Activated B cell treated with CpG ODN at 0.5 μM for 24 hours (primary cell): Measurements from ENCODE around the gene MYO7A. TPM values are rescaled to one million over a fixed set of nuclear protein-coding genes. Genes with fewer than 3 reads are reported as not detected.

Source experiments
- ATAC-seq: fragments of 200-7000 bp; cut with Tn5 transposase; one replicate; pipeline ENCODE4 v1.10.0; 2021; ENCODE audit warnings: low read depth, mild to moderate bottlenecking, moderate library complexity
- CTCF ChIA-PET: fragments of 350-600 bp; sonication (Branson Sonifier 250); formaldehyde crosslinking; loops from one replicate; lab custom pipeline; 2021; ENCODE audit warnings: antibody characterized with exemption; lab: Charles Lee
- POLR2A ChIA-PET: fragments of 350-600 bp; sonication (Branson Sonifier 250); formaldehyde crosslinking; loops from one replicate; lab custom pipeline; 2021; ENCODE audit warnings: antibody characterized with exemption; lab: Charles Lee
- DNase-seq: peaks from one replicate; pipeline ENCODE4 v3.0.0; 2022
- H3K27ac Mint-ChIP-seq: one replicate; pipeline ENCODE4 v1.8.0; 2020; ENCODE audit warnings: mixed read lengths
- H3K27me3 Mint-ChIP-seq: one replicate; pipeline ENCODE4 v1.8.0; 2021; ENCODE audit warnings: mixed read lengths
- H3K36me3 Mint-ChIP-seq: one replicate; pipeline ENCODE4 v1.8.0; 2021; ENCODE audit warnings: low read depth, mixed read lengths
- H3K4me1 Mint-ChIP-seq: one replicate; pipeline ENCODE4 v1.8.0; 2021; ENCODE audit warnings: mixed read lengths
- H3K4me3 Mint-ChIP-seq: one replicate; pipeline ENCODE4 v1.8.0; 2020; ENCODE audit warnings: mild to moderate bottlenecking, mixed read lengths
- H3K9me3 Mint-ChIP-seq: one replicate; pipeline ENCODE4 v1.8.0; 2020; ENCODE audit warnings: mixed read lengths
- CTCF ChIP-seq: fragments of 200-600 bp; IDR thresholded peaks from one replicate; pipeline ENCODE4 v1.8.0; 2022; ENCODE audit warnings: antibody characterized with exemption, mild to moderate bottlenecking
- intact Hi-C: fragments of 100-400 bp; cut with micrococcal nuclease; formaldehyde crosslinking; loops from one replicate; pipeline ENCODE4 v1.15.1; 2024
- total RNA-seq: library from RNA; stranded (reverse); gene quantifications from 2 replicates; pipeline ENCODE4 v1.2.3, GENCODE V29; 2022

MYO7A gene
- total RNA-seq, 1 donor from 2014 or later: 5.4 TPM

- H3K9me3 Mint-ChIP-seq: no peaks in the 10 kb centered on the region
- H3K27me3 Mint-ChIP-seq: no peaks in the 10 kb centered on the region
- H3K4me1 Mint-ChIP-seq: peaks cover 8% of the 10 kb centered on the region
- DNase-seq: no peak
- no peak for ATAC-seq
- ChIA-PET POLR2A (no interaction called here), CTCF (no interaction called here)
- H3K36me3 Mint-ChIP-seq: no peaks in the 10 kb centered on the region
- no peak overlapping the region for H3K4me3 Mint-ChIP-seq
- no peak overlapping the region for H3K27ac Mint-ChIP-seq
- intact Hi-C loops: no loop called here
- TF ChIP-seq CTCF: no peak
Measured at GRCh38 chr11:77085652-77086051, 42.4 kb upstream of the MYO7A start.

- Mint-ChIP-seq H3K27ac (no peak overlapping the region), H3K27me3 (no peaks in the 10 kb centered on the region), H3K4me1 (peaks cover 7% of the 10 kb centered on the region), H3K9me3 (no peaks in the 10 kb centered on the region), H3K4me3 (no peak overlapping the region), H3K36me3 (no peaks in the 10 kb centered on the region)
- intact Hi-C loops: no loop called here
- no peak for DNase-seq
- no peak for ATAC-seq
- no peak for TF ChIP-seq CTCF
- ChIA-PET POLR2A (no interaction called here), CTCF (no interaction called here)
Measured at GRCh38 chr11:77086521-77087472, 41.2 kb upstream of the MYO7A start.

GRCh38 chr11:77087723-77088225, 40.3 kb upstream of the MYO7A start:
- H3K9me3 Mint-ChIP-seq: no peaks in the 10 kb centered on the region
- no peaks in the 10 kb centered on the region for H3K36me3 Mint-ChIP-seq
- CTCF ChIA-PET: no interaction called here
- TF ChIP-seq CTCF: no peak
- no peaks in the 10 kb centered on the region for H3K27me3 Mint-ChIP-seq
- intact Hi-C loops: no loop called here
- ATAC-seq (no peak), DNase-seq (no peak)
- POLR2A ChIA-PET: no interaction called here
- no peak overlapping the region for H3K27ac Mint-ChIP-seq
- peaks cover 2% of the 10 kb centered on the region for H3K4me1 Mint-ChIP-seq
- H3K4me3 Mint-ChIP-seq: no peak overlapping the region

- intact Hi-C loops: no loop called here
- H3K36me3 Mint-ChIP-seq: no peaks in the 10 kb centered on the region
- ChIA-PET POLR2A (no interaction called here), CTCF (interaction anchor here (5.2 kb wide), 1 partner anchor 169 kb away, joined by 52 read pairs; no protein-coding TSS in a partner anchor)
- H3K4me3 Mint-ChIP-seq: no peak overlapping the region
- H3K4me1 Mint-ChIP-seq: no peaks in the 10 kb centered on the region
- TF ChIP-seq CTCF: no peak
- no peaks in the 10 kb centered on the region for H3K27me3 Mint-ChIP-seq
- H3K27ac Mint-ChIP-seq: no peak overlapping the region
- H3K9me3 Mint-ChIP-seq: no peaks in the 10 kb centered on the region
- ATAC-seq: no peak
- DNase-seq: no peak
Measured at GRCh38 chr11:77088236-77089003, 39.6 kb upstream of the MYO7A start.
